Stimulated activated CD8-positive, alpha-beta memory T cell treated with anti-CD3 and anti-CD28 coated beads, Interleukin-12 subunit alpha, Interleukin-12 subunit beta, amount 100 ng/mL, for 1 hour (primary cell): Measurements from ENCODE around the gene IER3.
"Not testable (repeated sequence)": the region's sequence is repeated elsewhere in the genome, so short reads cannot be mapped to it uniquely, and the experiment has no call there.

Experiments used
- DNase-seq: peaks from one replicate; pipeline ENCODE4 v3.0.0-alpha.2; 2020; ENCODE audit warnings: low read depth

The IER3 gene

DNA sequence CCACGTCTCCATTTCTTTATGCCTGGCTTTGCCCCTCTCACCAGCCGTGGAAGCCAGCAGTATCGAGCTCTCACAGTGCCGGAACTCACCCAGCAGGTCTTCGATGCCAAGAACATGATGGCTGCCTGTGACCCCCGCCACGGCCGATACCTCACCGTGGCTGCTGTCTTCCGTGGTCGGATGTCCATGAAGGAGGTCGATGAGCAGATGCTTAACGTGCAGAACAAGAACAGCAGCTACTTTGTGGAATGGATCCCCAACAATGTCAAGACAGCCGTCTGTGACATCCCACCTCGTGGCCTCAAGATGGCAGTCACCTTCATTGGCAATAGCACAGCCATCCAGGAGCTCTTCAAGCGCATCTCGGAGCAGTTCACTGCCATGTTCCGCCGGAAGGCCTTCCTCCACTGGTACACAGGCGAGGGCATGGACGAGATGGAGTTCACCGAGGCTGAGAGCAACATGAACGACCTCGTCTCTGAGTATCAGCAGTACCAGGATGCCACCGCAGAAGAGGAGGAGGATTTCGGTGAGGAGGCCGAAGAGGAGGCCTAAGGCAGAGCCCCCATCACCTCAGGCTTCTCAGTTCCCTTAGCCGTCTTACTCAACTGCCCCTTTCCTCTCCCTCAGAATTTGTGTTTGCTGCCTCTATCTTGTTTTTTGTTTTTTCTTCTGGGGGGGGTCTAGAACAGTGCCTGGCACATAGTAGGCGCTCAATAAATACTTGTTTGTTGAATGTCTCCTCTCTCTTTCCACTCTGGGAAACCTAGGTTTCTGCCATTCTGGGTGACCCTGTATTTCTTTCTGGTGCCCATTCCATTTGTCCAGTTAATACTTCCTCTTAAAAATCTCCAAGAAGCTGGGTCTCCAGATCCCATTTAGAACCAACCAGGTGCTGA, 20.3 kb downstream of the IER3 start:
- DNase-seq, result not testable (repeated sequence)

DNA sequence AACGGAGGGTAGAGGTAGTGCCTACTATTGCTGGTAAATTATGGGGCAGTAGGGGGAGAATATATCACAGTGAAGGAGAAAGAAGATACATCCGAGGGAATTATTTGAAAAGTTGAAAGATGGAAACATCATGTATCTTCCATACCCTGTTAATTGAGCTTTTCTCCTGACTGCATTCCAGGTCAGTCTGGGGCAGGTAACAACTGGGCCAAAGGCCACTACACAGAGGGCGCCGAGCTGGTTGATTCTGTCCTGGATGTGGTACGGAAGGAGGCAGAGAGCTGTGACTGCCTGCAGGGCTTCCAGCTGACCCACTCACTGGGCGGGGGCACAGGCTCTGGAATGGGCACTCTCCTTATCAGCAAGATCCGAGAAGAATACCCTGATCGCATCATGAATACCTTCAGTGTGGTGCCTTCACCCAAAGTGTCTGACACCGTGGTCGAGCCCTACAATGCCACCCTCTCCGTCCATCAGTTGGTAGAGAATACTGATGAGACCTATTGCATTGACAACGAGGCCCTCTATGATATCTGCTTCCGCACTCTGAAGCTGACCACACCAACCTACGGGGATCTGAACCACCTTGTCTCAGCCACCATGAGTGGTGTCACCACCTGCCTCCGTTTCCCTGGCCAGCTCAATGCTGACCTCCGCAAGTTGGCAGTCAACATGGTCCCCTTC, 21.0 kb downstream of the IER3 start:
- not testable (repeated sequence) for DNase-seq

DNA sequence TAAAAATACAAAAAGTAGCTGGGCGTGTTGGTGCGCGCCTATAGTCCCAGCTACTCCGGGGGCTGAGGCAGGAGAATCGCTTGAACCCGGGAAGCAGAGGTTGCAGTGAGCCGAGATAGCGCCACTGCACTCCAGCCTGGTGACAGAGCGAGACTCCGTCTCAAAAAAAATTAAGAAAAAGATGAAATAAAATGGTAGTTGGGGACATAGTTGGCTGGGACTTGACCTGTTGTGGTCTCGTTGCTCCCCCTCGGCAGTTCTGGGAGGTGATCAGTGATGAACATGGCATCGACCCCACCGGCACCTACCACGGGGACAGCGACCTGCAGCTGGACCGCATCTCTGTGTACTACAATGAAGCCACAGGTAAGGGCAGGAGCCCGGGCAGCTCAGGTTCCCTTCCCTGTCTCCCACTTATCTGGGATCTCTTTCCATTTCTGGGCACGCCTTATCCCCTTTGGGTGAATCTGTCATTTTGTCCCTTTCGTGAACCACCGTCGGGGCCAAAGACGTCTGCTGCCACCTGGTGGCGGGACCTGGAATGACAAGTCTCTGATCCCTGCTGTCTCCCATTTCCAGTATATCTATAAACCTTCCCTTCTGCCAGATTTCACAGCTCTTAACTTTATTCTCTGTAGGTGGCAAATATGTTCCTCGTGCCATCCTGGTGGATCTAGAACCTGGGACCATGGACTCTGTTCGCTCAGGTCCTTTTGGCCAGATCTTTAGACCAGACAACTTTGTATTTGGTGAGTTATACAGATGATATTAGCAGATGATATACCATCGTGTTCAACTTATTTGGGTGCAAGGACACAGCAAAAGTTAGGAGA, 21.9 kb downstream of the IER3 start:
- peak; percentile 80 for DNase-seq

DNA sequence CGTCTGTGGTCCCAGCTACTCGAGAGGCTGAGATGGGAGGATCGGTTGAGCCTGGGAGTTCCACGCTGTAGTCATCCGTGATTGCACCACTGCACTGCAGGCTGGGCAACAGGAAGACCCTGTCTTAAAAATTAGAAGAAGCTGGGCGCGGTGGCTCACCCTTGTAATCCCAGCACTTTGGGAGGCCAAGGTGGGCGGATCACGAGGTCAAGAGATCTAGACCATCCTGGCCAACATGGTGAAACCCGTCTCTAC, 22.4 kb downstream of the IER3 start:
- DNase-seq, result not testable (repeated sequence)

DNA sequence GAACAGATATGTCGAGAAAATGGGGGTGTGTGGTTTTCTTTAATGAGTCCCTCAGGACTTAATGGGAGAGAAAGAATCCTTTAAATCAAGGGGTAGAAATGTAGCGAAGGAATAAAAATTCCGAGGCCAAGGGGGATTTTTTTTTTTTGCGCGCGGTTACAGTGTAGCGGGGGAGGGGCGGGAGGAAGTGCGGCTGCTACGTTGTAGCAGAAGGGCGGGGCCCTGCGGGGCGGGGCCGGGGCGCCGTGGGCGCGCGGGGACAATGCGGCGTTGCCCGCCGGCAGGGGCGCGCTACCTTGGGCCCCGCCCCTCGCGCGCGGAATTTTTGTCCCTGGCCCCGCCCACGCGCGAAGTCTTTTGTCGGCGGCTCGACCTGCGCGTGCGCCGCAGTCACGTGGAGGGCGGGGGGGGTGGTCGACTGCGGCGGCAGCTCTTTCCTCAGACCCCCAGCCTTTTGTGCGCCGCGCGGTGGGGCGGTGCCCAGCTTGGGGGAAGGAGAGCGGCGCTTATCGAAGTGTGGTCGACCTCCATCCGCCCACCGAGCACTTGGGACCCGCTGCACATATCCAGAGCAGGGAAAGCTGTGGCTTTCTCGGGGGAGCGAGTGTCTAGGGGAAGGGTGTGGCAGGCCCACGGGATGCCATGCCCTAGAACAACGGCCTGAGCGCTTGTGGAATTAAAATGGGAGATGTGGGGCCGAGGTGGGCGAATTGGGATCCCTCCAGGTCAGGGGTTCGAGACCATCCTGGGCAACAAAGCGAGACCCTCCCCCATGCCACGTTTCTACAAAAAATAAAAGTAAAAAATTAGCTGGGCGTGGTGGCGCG, 22.9 kb downstream of the IER3 start:
- DNase-seq, result peak; percentile 93

DNA sequence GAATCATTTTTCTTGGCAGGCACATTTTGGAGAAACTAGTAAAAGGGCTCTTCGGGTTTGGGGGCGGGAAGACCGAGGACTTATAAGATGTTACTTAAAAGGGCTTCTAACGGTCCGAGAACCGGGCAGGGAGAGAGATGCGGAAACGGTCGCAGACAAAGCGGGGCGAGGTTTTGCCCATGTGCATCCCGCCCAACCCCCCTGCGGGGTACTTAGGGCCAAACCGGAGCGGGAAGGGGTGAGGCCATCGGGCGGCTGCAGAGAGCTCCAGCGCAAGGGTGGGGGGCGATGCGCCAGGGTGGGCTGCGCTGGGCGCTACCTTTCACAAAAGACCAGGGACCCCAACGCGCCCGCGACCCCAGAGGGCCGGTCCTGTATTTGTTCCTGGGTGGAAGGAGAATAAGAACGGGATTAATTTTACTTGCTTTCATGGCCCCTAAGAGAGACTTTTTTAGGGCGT, 23.6 kb downstream of the IER3 start:
- no peak for DNase-seq

DNA sequence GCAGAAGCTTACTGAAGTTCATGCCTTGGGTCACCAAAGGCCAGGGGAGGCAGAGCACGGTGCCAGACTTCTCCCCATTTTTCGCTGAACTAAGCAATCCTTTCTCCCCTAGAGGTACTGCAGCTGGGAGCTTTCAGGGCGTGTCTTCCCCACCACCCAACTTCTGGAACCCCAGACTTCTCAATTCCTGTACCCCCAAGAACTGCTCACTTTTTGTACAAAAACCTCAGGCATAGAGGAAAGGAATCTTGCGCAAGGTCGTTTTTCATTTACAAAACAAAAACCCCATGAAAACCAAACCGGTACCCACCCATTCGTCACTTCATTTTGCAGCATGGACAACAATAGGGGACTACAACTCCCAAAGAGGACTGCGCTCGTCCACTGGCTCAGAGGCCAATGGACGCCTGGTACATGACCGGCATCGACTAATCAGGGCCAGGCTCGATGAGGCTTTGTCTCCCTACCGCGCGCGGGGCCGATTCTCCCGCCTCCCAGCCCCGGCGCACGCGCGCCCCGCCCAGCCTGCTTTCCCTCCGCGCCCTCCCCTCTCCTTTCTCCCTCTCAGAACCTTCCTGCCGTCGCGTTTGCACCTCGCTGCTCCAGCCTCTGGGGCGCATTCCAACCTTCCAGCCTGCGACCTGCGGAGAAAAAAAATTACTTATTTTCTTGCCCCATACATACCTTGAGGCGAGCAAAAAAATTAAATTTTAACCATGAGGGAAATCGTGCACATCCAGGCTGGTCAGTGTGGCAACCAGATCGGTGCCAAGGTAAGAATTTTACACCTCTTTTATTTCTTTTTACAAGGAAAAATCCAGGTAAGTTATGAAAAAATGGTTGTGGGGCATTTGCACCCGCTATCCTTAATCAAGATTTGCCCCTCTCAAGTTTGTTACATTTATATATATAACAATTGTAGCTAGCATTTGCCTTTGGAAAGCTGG, 24.3 kb downstream of the IER3 start, which contains the start of gene TUBB:
TSS of gene TUBB (plus strand) at position 562 of the 947 bp plus-strand sequence. CDS start at position 717, 155 bp downstream.
- DNase-seq, result peak; percentile 90

DNA sequence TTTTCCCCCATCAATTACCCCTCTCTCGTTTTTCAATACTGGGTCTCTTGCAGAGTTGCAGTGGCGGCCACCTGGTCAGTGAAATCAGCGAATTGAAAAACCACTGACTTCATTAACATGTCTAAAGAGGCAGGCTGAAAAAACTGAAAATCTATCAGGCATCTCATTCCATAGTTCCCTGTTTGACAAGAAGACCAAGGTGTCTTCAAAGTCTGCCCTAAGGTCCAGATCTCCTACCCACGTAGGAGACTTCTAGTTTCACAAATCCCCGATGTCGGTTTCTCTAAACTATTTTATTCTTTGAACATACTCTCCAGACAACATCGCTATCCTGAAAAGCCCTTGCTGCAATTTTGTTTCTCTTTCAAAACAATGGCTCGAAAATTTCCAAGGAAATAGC, 25.0 kb downstream of the IER3 start:
- DNase-seq, result no peak

DNA sequence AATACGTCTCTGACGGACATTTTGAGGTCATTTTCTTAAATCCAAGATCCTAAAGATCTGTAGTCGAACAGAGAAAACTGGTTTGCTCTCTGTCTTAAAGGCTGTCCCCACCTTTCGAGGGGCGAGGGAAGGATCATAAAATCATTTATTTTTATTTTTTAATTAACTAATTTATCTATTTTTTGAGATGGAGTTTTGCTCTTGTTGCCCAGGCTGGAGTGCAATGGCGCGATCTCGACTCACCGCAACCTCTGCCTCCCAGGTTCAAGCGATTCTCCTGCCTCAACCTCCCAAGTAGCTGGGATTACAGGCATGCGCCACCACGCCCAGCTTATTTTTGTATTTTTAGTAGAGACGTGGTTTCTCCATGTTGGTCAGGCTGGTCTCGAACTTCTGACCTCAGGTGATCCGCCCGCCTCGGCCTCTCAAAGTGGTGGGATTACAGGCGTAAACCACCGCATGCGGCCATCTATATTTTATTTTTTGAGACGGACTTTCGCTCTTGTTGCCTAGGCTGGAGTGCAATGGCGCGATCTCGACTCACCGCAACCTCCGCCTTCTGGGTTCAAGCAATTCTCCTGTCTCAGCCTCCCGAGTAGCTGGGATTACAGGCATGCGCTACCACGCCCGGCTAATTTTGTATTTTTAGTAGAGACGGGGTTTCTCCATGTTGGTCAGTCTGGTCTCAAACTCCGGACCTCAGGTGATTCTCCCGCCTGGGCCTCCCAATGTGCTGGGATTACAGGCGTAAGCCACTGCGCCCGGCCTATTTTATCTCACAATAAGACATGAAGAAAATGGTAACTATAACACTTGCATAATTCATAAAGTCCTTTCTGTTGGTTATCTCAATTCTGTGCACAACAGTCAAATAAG, 26.3 kb downstream of the IER3 start:
- not testable (repeated sequence) for DNase-seq

DNA sequence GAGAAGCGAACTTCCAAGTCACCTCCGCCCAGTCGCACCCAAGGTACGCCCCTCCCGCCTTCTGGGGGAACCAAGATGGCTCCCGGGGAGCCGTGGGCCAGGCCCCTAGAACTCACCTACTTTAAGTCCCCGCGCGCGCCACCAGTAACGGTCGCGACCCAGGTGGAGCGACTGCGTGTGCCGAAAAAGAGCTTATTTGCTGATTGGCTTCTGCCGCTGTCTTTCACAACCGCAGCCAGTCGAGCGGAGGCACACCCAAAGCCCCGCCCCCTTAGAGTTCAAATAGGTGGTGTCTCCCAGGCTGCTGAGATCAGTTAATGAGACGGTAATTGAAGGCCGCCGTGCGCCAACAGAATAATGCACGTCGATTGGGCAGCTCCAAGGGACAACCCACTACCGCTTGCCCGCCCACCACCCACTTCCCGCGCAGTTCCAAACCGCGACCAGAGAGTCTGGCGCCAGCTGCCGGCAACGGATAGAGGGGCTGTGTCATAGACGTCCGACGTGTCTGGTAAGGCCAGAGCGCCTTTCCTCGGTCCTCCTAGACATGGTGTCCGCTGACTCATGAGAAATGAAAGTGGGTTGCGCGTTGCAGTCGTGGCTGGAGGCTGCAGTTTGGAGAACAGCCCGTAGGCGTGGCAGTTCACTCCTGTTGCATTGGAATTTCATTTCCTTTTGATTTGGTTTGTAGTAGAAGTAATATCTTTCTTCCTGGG, 27.1 kb downstream of the IER3 start, which contains the start of gene MDC1:
TSS of gene MDC1 (minus strand) at position 153 of the 716 bp plus-strand sequence. CDS start 2,106 bp downstream, outside the sequence.
- peak; percentile 97 for DNase-seq

DNA sequence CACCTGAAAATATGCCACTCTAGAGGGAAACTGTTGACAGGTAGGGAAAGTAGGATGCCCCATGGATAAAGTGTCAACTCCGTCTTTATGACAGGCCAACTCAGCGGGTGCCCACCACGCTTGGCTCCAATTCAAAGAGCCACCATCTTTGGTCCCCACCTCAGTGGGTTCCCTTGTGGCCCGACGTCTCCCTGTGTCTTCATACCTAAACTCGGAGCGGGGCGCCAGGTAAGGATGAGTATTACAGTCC, 27.5 kb downstream of the IER3 start:
- no peak for DNase-seq

DNA sequence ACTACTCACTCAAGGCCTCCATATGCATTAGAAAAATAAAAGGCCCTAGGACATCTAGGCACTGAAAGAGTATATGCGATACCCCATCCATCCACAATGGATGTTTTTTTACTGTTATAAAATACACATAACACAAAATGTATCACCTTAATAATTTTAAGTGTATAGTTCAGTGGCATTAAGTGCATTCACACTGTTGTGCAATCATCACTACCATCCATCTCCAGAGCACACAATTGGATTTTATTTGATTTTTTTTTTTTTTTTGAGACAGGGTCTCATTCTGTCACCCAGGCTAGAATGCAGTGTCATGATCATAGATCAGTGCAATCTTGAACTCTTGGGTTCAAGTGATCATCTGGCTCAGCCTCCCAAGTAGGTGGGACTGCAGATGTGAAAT, 30.1 kb downstream of the IER3 start:
- DNase-seq, result no peak

DNA sequence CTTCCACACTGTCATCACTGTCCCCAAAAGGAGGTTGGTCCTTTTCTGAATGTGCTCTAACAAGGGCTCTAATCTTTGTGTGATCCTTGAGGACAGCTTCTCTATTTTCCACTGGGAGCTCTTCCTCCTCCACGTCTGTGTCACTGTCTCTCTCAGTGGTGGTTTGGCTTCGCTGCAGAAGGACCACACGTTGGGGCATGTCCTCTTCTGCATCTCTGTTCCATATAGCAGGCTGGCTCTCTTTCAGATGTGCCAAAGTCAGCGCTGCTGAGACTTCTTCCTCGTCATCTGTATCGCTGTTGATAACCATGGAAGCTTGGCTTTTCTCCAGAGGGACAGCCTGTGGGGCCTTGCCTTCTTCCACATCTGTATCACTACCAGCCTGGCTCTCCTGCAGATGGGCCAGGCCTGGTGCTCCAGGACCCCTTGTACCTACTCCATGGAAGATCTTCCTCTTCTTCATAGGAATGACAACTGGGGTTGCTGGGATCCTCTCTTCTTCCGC, 31.9 kb downstream of the IER3 start:
- no peak for DNase-seq

DNA sequence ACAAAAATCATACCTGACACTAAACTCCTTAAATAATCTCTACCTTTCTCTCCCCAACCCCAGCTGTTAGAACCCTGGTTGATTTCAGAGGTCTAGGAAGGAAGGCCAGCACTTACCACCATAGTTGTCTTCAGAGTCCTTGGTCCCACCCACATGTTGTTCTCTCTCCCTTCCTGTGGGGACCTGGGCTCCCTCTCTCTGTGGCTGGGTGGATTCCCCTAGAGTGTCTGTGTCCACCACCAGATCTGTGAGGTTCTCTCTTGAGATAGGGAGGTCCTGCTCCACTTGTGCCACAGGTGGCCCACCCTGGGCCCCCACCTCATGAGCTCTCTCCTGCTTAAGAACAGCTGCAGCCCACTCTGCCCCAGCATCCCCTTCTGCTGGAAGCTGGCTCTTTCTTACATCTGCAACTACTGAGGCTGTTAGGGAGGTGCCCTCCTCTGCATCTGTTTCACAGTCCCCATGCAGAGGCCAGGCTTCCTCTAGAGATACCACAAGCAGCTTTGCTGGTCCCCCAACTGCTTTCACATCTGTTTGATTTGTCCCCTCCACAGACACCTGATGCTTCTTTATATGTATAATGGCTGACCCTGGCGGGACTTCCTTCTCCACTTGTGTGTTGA, 32.5 kb downstream of the IER3 start:
- DNase-seq, result no peak

DNA sequence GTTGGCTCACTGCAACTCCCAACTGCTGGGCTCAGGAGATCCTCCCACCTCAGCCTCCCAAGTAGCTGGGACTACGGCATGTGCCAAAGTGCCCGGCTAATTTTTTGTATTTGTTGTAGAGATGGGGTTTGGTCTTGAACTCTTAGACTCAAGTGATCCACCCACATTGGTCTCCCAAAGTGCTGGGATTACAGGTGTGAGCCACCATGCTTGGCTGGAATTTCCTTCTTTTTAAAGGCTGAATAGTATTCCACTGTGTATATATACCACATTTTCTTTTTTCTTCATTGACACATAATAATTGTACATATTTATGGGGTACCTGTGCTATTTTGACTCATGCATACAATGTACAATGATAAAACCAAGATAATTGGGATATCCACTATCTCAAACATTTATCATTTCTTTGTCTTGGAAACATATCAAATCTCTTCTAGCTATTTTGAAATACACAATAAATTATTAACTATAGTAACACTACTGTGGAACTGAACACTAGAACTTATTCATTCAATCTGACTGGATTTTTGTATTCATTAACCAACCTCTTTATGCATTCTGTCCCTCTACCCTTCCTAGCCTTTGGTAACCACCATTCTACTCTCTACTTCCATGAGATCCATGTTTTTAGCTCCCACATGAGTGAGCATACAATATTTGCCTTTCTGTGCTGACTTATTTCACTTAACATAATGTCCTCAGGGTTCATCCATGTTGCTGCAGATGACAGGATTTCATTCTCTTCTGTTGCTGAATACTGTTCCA, 35.1 kb downstream of the IER3 start:
- no peak for DNase-seq

DNA sequence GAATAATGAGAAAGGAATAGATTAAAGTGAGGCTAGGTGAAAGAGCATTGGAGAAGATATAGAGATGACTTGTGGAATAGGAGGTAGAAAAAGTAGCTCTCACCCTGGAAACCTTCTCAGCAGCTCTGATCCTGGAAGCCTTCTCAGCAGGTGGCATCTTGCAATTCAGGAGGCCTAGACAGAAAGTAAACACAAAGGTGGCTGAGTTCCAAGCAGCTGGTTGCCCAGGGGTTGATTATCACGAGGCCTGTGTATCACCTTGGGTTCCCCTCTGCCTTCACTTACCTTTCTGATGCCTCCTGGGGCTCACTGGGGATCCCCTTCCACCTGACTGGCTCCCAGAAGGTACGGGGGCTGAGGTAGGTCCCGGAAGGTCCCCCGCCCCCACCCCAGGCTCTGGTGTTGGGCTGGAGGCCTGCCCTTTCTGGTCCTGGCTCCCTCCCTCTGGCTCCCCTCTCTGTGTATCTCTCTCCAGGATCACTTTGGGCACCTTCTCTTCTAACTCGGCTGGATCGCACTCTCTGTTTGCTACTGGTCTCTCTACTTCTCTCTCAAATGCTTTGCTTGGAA, 37.0 kb downstream of the IER3 start:
- DNase-seq, result no peak

DNA sequence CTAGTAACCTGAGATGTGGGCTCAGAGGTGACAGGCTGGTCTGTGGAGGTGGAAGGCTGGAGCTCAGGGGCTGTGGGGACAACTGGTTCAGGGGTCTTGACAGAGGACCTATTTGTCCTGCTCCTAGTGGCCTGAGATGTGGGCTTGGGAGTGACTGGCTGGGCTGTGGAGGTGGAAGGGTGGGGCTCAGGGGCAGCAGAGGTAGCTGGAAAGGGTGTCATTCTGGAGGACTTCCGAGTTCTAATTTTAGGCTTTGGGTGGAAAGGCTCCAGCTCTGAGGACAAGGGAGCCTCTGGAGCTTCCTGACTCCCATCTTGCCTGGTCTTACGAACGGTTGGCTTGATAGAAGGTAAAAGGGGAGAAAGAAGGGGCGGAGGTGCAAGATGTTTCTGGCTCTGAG, 38.7 kb downstream of the IER3 start:
- no peak for DNase-seq
